ENCODE data around the gene PAPPA.

PAPPA gene

DNA sequence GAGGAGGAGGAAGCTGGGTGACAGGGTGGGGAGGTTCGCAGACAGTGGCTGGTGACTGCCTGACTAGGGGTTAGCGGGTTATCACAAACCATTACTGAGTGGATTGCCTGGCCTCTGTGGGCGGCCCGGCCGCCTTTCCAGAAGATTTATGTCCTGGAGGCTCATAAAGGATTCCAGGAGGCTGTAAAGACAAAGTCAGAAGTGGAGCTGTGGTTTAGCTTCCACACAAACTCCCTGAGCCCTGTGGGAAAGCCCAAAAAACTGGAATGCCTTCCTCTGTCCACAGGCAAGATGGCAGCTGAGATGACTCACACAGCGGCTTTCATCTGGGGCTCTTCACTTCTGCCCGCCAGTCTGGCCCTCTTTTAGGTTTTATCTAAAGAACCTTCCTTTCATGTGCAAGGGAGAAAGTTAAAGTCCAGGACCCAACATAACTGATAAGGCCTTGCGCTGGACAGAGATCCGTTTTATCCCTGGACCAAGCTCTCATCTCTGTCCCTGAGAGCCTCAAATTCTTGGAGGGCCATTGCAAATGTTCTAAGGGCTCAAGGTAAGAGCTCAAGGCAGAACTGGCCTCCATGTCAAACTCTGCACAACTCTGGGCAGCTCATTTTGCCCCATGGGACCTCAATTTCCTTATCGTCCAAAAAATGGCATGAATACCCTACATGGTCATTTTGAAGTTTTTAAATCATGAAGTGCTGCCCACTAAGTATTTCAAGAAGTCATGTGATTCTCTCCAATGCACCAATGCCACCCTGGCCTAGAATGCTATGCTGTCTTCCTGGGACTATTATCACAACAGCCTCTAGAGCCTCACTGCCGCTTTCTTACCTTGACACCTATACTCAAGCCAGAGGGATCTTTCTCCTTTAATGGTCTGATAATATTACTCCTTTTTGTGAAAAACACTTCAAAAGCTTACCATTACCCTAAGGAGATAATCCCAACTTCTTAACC, 284.1 kb downstream of the PAPPA start:
- intact Hi-C loops (cut with DNase I), result no loop called here
- DNase-seq, result no peak

DNA sequence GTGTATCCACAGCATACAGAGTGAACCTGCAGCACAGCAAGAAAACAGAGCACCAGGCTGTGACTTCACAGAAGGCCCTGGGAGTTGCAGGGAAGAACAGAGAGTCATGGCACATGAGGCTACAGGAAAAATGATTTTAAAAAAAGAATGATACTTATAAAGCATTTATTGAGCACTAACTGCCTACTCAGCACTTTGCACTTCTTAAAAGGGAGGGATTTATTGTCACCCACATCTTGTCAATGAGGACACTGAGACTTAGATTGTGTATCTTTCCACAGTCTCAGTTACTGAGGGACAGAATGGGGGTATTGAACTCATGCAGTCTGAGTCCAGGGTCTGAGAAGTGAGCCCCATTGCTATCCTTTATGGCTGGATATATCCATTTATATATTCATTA, 288.9 kb downstream of the PAPPA start:
- intact Hi-C loops (cut with DNase I), result no loop called here
- DNase-seq, result no peak

DNA sequence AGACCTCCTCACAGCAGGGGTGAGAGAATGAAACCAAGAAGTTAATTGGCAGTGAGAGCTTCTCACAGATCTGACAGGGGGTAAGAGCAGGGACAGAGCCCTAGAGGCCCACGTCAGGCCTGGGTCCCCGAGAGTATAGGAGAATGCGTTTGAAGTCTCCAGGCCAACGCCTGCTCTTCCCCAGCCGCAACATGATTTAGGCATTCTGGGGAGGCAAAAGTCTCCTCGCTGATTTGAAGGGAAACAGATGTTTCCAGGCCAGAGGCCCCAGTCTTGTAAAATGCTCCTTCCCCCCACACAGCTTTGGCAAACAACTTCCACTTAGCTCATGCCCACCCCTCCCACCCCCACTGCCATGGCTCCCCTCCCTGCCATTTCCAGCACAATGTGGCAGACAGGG, 294.3 kb downstream of the PAPPA start:
- DNase-seq, result no peak
- intact Hi-C loops (cut with DNase I), result no loop called here

DNA sequence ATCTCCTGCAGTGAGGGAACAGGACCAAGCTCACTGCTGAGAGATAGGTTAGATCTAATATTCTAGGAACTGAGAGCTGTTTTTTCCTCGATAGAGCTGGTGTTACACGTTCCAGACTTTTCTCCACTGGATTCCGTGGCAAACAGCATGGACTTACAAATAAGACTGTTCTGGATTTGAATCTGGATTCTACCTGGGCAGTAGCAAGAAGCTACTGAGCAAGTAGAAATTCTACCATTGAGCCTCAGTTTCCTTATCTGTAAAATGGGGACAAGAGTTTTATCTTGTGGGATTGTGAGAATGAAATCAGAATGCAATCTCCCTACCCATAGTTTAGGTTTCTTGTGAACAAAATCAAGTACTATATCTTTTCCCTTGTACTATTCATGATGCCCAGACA, 294.8 kb downstream of the PAPPA start:
- intact Hi-C loops (cut with DNase I), result no loop called here
- DNase-seq, result no peak

DNA sequence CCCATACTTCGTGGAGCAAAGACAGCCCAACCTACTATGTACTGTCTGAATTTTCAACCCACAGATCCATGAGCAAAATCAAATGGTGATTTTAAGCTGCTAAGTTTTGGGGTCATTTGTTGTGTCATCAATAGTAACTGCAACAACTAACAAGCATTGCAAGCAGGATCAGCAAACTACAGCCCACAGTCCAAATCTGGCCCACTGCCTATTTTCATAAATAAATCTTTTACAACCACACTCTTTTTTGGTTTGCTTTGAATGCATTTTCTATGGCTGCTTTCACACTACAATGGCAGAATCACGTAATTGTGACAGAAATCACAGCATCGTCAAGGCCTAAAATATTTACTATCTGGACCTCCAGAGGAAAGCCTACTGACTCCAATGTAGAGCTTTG, 296.4 kb downstream of the PAPPA start:
- intact Hi-C loops (cut with DNase I), result no loop called here

DNA sequence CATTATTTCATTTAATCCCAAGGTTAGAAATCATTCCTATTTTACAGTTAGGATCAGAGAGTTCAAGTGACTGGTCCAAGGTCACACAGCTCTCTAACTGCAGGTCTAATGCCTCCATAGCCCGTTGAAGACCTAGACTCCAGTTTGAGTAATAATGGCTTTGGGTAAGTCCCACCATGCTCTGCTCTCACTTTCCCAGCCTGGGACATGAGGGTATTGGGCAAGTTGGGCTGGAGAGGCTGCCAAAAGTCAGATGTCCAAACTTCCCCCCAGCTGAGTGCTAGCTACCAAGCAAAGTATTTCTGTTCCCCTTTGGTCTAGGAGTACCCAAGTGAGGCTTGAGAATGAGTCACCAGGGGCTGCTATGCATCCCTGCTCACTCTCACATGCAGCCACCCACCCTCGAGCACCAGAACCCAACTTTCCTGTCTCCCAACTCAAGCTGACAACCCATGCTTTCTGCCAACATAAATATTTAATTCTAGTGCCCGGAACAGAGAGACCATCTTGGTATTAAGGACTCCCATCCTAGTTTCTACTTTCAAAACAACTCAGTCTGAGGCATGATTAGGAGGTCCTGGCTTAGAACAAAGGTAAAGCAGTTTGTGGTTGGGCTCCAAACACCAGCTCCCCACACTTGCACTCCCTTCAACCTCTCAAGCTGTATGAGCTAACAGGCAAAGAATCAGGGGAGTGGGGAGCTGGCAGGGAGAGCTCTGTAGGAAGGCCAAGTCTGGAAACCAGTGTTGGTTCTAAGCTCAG, 297.0 kb downstream of the PAPPA start:
- DNase-seq, result no peak
- intact Hi-C loops (cut with DNase I), result no loop called here

More for the DNA sequence above, 296.4 kb downstream of the PAPPA start:
- DNase-seq, result no peak

DNA sequence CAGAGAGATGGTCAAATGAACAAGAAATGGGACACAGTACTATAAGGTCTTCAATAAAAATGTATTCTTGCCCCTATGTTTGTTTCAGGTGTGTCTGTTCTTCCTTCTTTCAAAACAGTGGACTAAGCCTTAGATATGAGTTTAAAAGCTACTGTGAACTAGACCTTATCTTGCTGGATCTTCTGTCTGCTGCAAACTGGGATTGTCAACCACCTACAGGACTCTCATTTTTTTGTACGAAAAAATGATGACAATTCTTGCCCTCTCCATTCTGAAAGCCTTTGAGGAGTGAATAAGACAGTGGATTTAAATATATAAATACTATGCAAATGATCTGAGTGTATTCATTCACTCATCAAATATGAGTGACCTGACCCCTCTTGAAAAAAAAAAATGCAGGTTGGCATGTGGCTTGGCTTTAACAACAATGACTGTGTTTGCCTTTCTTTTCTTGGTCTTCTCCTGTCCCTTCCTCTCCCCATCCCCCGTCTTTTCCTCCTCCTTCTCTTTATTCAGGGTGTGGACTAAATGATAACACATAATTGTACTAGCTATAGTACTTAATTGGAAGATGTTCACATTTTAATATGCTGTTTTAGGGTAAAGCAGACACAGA, 298.0 kb downstream of the PAPPA start:
- intact Hi-C loops (cut with DNase I), result no loop called here
- DNase-seq, result no peak

Data from posterior cingulate gyrus (tissue), 11 donors.